HG03558 (cell line): ENCODE measurements around the gene TDRD3.
"Not testable (repeated sequence)": the region's sequence is repeated elsewhere in the genome, so short reads cannot be mapped to it uniquely, and the experiment has no call there.

ENCODE experiments used
- ATAC-seq: cut with Tn5 transposase; IDR thresholded peaks from one replicate; pipeline ENCODE4 v1.9.1; 2021; ENCODE audit warnings: moderate number of reproducible peaks; ENCODE audit not compliant: unreplicated experiment; ENCODE audit errors: extremely low read depth

The TDRD3 gene

GRCh38 chr13:60396783-60397703 lies at the start of gene TDRD3:
Gene TDRD3 (plus strand): TSS chr13:60397220. CDS start chr13:60397365, 145 bp downstream.
- peak; percentile 44 for ATAC-seq

DNA sequence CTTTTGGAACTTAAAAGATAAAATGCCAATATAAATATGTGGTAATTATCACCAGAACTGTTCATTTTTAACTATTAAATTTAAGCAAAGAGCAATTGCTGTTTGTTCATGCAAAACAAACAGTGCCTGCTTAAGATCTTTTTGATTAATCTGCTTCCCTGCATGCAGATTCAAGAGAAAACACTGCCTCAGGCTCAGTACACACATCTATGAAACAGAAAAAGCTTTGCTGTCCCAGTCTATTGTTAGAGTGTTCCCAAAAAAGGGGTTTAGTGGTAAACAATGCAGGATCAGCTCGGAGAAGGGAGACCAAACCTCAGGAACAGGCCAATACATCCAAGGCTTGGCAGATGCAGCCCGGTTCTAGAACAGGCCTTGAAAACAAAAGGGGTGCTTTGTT lies 49.3 kb upstream of the TDRD3 start:
- no peak for ATAC-seq

- ATAC-seq: no peak
Observed at GRCh38 chr13:60348097-60348496, 48.9 kb upstream of the TDRD3 start.

DNA sequence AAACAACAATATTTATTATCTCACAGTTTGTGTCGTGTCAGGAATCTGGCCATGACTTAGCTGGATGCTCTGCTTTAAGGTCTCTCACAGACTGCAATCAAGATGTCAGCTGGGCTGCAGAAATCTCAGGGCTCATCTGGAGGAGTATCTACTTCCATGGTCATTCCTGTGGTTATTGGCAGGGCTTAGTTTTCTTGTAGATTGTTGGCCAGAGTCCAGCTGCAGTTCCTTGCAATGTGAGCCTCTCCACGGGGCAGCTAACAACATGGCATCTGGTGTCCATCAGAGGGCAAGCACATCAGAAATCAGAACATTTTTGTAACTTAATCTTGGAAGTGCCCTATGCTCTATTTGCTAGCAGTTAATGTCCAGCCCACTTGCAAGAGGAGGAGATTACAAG lies 45.7 kb upstream of the TDRD3 start:
- ATAC-seq: no peak

- ATAC-seq: no peak
Observed at GRCh38 chr13:60351855-60352615, 45.0 kb upstream of the TDRD3 start.

GRCh38 chr13:60352644-60353043 lies 44.4 kb upstream of the TDRD3 start:
- no peak for ATAC-seq

- no peak for ATAC-seq
Observed at GRCh38 chr13:60355056-60355455, 42.0 kb upstream of the TDRD3 start.

DNA sequence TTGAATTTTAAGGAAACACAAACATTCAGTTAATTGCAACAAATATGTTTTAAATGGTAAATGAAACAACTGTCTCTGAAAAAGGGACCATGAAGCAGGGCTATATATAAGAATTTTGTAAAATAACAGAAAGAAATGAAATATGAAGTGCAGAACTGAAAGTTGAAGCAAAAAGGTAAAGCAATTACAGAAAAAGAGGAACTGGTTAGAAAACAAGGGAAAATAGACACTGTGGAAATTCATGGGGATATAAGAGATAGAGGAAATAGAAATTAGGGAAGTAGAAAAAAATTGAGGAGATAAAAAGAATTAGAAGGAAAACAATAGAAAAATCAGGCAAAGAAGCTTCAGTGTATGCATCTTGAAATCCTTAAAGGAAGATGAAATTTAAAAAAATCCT lies 40.0 kb upstream of the TDRD3 start:
- ATAC-seq: no peak

DNA sequence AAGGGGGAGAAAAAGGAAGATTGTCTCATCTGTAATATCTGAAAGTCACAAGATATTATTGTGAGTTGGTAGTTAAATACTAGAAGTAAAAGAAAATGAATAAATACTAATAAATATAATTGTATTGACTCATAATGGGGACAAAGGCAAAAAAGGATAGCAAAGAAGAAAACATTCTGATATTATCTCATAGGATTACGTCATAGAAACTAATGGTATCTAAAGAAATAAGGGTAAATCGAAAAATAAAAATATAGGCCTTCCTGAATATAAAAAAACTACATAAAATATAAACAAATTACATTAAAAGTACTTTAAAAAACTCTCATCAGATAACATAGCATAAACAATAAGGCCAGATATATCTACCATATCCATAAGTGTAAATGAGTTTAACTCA lies 38.6 kb upstream of the TDRD3 start:
- no peak for ATAC-seq

DNA sequence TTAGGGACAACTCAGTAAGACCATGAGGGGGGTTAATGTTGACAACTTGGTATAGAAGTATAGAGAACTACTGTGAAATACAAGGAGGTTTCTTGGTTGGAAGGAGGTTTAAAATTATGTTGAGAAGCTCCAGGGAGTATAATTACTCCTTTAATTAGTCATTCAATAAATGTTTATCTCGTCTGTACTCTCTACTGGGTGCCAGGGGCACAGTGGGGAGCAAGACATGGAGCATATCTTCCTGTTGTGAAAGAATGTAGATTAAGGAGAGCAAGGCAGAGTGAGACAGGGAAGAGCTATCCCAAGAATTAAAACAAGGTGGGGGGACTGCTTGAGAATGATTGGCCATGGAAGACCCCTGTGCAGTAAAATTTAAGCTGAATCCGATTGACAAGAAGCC lies 33.7 kb upstream of the TDRD3 start:
- no peak for ATAC-seq

- ATAC-seq: no peak
Observed at GRCh38 chr13:60369242-60369641, 27.8 kb upstream of the TDRD3 start.

- no peak for ATAC-seq
Observed at GRCh38 chr13:60370343-60370742, 26.7 kb upstream of the TDRD3 start.

GRCh38 chr13:60372141-60372540 lies 24.9 kb upstream of the TDRD3 start:
- ATAC-seq: no peak

DNA sequence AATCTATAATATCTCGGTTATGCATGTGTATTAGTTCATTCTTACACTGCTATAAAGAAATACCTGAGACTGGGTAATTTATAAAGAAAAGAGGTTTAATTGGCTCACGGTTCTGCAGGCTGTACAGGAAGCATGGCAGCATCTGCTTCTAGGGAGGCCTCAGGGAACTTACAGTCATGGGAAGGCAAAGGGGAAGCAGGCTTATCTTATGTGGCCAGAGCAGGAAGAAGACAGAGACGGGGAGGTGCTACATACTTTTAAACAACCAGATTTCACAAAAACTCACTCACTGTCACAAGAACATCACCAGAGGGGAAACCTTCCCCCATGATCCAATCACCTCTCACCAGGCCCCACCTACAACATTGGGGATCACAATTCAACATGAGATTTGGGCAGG lies 17.7 kb upstream of the TDRD3 start:
- not testable (repeated sequence) for ATAC-seq

- ATAC-seq: no peak
Observed at GRCh38 chr13:60379837-60380565, 17.0 kb upstream of the TDRD3 start.

DNA sequence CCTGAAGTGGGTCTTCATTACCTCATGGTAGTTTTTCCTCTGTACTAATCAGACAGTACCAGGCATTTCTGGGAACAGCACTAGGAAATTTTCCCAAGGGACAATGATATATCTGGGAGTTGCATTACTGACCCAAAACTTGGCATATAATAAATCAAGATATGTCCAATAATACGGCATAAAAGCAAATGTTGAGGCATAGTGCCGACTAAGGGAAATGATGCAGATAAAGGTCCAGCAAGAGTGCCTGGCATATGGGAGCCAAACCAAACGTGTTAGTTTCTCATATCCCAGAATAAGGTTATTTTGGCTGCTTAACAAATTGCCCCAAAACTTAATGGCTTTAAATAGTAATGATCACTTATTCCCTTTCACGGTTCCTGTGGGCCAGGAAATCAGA lies 12.1 kb upstream of the TDRD3 start:
- ATAC-seq: no peak

- no peak for ATAC-seq
Observed at GRCh38 chr13:60386250-60386649, 10.8 kb upstream of the TDRD3 start.

- no peak for ATAC-seq
Observed at GRCh38 chr13:60392131-60392530, 4.9 kb upstream of the TDRD3 start.

DNA sequence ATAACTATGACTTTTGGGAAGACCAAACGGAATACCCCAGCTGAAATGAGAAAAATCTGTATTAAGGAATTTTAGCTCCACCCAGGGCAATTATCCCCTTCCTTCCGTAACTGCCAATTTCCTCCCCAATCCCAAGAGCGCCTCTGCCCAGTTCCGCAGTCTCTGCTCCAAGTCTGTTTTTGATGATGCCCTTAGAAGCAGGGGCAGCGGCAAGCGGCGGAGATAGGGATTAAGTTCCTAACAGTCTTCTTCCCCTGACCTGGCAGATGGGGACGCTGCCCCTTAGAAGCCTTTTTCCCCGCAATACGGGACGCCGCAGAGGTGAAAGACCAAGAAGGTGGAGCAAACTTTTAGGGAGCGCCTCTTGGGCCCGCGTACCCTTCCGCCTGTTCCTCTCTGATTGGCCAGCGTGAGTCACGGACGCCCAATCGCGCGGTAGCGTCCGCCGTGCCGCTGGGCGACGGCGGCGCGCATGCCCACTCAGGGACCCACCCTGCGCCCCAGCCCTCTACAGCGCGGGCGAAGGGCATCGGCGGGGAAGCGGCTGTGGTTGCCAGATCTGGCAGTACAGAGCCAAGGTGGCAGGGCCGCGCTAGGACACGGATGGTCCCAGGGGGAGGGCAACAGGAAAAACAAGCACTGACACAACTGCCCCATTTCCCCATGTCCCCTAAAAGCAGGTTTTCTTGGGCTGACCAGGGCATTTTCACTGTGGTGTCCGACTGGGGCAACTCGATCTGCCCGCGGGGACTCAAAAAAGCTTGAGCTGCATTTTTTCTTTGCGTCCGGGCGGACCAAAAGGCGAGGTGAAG lies 843 bp upstream of the TDRD3 start:
- peak; percentile 62 for ATAC-seq
